Thymus (tissue), 11 donors: Measurements from ENCODE around the gene VOPP1. TPM values are rescaled to one million over a fixed set of nuclear protein-coding genes. Genes with fewer than 3 reads are reported as not detected.

Experiments used
- DNase-seq, 9 donors: peaks; one replicate each; pipeline ENCODE4 v3.0.0-alpha.2; 2013; ENCODE audit warnings: low spot score in 9 of 9, low read depth in 6 of 9, missing footprints in 1 of 9
- H3K27ac ChIP-seq, 2 donors: one replicate each; pipeline ENCODE4 v1.5.1; 2013; ENCODE audit warnings: control low read depth in 1 of 2, low read depth in 1 of 2, low read length in 1 of 2, mild to moderate bottlenecking in 1 of 2, moderate library complexity in 1 of 2
- H3K27me3 ChIP-seq, 2 donors: one replicate each; pipeline ENCODE4 v1.5.1; 2013; ENCODE audit warnings: low read length in 1 of 2; ENCODE audit not compliant: control insufficient read depth in 2 of 2, insufficient read depth in 1 of 2
- H3K36me3 ChIP-seq, 2 donors: one replicate each; pipeline ENCODE4 v1.5.1; 2013; ENCODE audit warnings: low read length in 1 of 2, mild to moderate bottlenecking in 1 of 2, moderate library complexity in 1 of 2; ENCODE audit not compliant: control insufficient read depth in 2 of 2, insufficient read depth in 2 of 2
- H3K4me1 ChIP-seq, 2 donors: one replicate each; pipeline ENCODE4 v1.5.1; 2013; ENCODE audit warnings: low read length in 2 of 2; ENCODE audit not compliant: control insufficient read depth in 2 of 2, insufficient read depth in 2 of 2
- H3K4me3 ChIP-seq, 2 donors: one replicate each; pipeline ENCODE4 v1.5.1; 2013; ENCODE audit warnings: low read length in 2 of 2, control low read depth in 1 of 2, mild to moderate bottlenecking in 1 of 2
- H3K9me3 ChIP-seq, 2 donors: one replicate each; pipeline ENCODE4 v1.5.1; 2013; ENCODE audit warnings: low read length in 1 of 2, mild to moderate bottlenecking in 1 of 2; ENCODE audit not compliant: control insufficient read depth in 2 of 2, insufficient read depth in 1 of 2
- WGBS: extraction: QIAGEN DNeasy Blood & Tissue Kit; methylation state at CpG from one replicate; pipeline ENCODE4 v1.1.7; 2013; 5-methylcytosine and 5-hydroxymethylcytosine counted together
- polyA plus RNA-seq: library from polyadenylated mRNA; stranded (reverse); fragments of 200-250 nt; gene quantifications from one replicate; pipeline ENCODE4 v1.2.3, GENCODE V29; 2013
- total RNA-seq: library from RNA; stranded (reverse); fragments of 120-200 nt; gene quantifications from one replicate; pipeline ENCODE4 v1.2.4, GENCODE V29; 2013
- donor health status: healthy.

VOPP1 gene
- total and polyA plus RNA-seq, 2 donors, result 61.9 to 91.6 TPM

GRCh38 chr7:55571511-55572377 is 558 bp downstream of the VOPP1 start:
- under 1% methylated on average over 94 of the region's 97 CpGs for WGBS
- Histone ChIP-seq H3K27me3 (peaks cover 0 to 5% of the 10 kb centered on the region in 2 donors), H3K27ac (peak overlapping the region; percentile 84 to 91), H3K9me3 (no peaks in the 10 kb centered on the region), H3K4me1 (peaks cover 44 to 60% of the 10 kb centered on the region in 2 donors), H3K4me3 (peak overlapping the region; percentile 73 to 96), H3K36me3 (peaks cover 0 to 3% of the 10 kb centered on the region in 2 donors)
- DNase-seq, result peak in 4 of 9 donors; percentile 56 to 77 (median 62)

DNA sequence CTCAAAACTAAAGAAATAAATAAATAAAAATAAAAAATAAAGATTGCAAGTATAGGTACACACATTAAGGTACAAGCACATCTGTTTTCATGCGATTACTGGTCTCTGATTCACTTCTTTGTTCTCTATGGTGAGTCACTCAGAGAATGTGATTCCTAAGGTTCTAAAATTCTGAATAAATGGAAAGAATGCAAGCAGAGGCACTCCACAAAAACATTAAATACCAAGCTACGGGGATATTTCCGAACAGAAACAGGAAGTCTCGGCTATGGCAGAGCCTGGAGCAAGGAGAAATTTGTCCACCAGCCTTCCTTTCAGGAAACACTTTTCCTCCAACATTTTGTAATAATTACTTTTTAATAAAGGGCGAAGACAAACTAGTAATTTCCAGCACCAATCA is 1.4 kb downstream of the VOPP1 start:
- peaks cover 0 to 5% of the 10 kb centered on the region in 2 donors for H3K27me3 ChIP-seq
- no peaks in the 10 kb centered on the region for H3K9me3 ChIP-seq
- H3K27ac ChIP-seq, result peak overlapping the region; percentile 26 to 84
- 62% methylated on average over 5 of the region's 5 CpGs for WGBS
- H3K4me3 ChIP-seq, result peak overlapping the region; percentile 73 to 96
- H3K36me3 ChIP-seq, result peaks cover 0 to 3% of the 10 kb centered on the region in 2 donors
- H3K4me1 ChIP-seq, result peaks cover 48 to 66% of the 10 kb centered on the region in 2 donors
- DNase-seq, result no peak

DNA sequence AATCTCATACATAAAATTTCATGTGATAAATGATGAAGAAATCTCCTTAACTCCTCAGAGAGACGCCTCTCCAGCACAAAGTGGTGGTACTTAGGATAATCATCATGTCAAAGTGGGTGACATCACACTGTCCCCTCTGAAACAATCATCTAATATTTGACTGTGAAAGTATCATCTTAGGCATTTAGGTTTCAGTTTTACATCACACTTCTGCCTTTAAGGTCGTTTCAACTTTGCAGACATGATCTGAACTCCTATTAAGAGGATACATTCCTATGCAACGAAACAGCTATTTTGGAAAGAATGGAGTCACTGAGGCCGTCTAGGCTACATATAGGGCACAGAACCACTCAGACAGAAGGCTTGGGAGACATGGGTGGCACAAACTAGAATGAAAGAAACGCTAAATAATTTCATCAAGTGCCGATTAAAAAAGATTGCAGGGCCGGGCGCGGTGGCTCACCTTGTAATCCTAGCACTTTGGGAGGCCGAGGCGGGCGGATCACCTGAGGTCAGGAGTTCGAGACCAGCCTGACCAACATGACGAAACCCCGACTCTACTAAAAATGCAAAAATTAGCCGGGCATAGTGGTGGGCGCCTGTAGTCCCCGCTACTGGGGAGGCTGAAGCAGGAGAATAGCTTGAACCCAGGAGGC is 2.0 kb downstream of the VOPP1 start:
- peak overlapping the region in 1 of 2 donors; percentile 73 for H3K27ac ChIP-seq
- peaks cover 50 to 71% of the 10 kb centered on the region in 2 donors for H3K4me1 ChIP-seq
- H3K4me3 ChIP-seq, result peak overlapping the region; percentile 73 to 96
- no peaks in the 10 kb centered on the region for H3K9me3 ChIP-seq
- peaks cover 0 to 3% of the 10 kb centered on the region in 2 donors for H3K36me3 ChIP-seq
- no peak for DNase-seq
- H3K27me3 ChIP-seq, result peaks cover 0 to 5% of the 10 kb centered on the region in 2 donors
- WGBS, result 93% methylated on average over 18 of the region's 18 CpGs

DNA sequence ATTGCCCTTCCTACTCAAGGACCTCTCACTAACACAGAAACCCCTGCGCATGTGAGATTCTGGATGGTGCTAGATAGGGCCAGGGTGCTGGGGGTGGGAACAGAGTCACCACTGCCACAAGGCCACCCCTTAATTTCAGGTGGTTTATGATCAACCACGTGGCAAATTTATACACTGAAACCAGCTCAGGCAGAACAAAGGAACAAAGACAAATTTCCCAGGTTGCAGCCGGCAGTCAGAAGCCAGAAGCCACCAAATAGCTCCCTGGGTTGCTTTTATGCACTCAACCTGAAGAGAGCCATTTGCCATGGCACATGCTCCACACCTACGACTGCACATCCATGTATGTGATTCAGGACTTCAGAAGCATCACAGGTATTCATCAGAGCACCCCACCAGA is 2.5 kb downstream of the VOPP1 start:
- Histone ChIP-seq H3K27ac (peak overlapping the region in 1 of 2 donors; percentile 73), H3K9me3 (no peaks in the 10 kb centered on the region), H3K36me3 (peaks cover 0 to 3% of the 10 kb centered on the region in 2 donors), H3K4me3 (peak overlapping the region; percentile 73 to 96), H3K4me1 (peaks cover 53 to 74% of the 10 kb centered on the region in 2 donors), H3K27me3 (peaks cover 0 to 5% of the 10 kb centered on the region in 2 donors)
- 74% methylated on average over 4 of the region's 4 CpGs for WGBS
- DNase-seq, result no peak

- Histone ChIP-seq H3K27me3 (peaks cover 0 to 5% of the 10 kb centered on the region in 2 donors), H3K4me1 (peaks cover 55 to 75% of the 10 kb centered on the region in 2 donors), H3K9me3 (no peaks in the 10 kb centered on the region), H3K27ac (peak overlapping the region; percentile 66 to 73), H3K4me3 (peak overlapping the region; percentile 73 to 96), H3K36me3 (peaks cover 0 to 3% of the 10 kb centered on the region in 2 donors)
- no peak for DNase-seq
- WGBS, result 77% methylated on average over 7 of the region's 7 CpGs
These were observed 3.0 kb downstream of the VOPP1 start for GRCh38 chr7:55569269-55569663.

DNA sequence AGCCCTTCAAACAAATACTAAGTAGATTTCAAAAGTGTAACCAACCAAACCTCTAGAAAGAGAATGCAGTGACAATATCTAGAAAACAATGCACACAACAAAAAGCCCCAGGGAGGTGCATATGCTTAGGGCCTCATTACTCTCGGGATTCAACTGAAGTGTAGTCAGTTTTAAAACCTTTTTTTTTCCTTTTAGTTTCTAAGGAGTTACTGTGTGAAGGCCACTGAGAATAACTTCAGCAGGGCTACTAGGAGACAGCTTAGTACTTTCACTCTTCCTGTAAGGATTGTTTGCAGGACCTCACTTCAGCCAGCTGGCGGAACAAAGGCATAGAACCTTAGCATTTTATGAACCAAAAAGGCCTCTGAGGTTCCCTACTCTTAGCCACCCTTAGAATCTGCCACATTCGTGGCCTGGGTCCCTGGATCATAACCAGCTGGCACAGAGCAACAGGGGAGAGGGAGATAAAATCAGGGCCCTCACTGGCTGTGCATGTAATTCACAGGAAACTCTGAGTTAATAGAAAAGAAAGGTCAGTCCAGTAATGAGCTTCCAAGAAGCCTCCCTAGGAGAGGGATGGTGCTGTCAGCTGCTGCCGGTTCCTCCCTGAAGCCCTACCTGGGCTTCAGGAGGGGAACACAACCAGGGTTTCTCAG is 3.6 kb downstream of the VOPP1 start:
- 84% methylated on average over 4 of the region's 4 CpGs for WGBS
- Histone ChIP-seq H3K9me3 (no peaks in the 10 kb centered on the region), H3K4me3 (peak overlapping the region in 1 of 2 donors; percentile 73), H3K36me3 (peaks cover 0 to 3% of the 10 kb centered on the region in 2 donors), H3K27ac (peak overlapping the region; percentile 66 to 73), H3K4me1 (peaks cover 49 to 73% of the 10 kb centered on the region in 2 donors), H3K27me3 (peaks cover 0 to 5% of the 10 kb centered on the region in 2 donors)
- DNase-seq, result no peak

DNA sequence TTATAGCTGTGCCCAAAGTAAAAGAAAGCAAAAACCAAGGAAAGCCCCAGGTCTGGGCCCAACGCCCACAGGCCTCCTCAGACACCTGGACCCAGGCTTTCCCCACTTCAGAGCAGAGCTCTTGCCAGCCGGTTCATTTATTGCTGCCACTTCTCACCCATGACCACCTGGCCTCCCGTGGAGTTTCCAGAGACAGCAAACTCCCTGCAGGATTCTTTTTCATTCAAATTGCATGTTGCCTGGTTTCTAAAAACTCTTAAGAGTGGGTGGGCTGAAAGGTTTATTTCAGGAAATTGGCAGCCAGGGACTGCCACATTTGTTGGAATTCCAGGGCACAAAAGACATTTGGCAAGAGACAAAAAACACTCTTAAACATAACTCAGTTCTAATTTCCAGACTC is 4.7 kb downstream of the VOPP1 start:
- Histone ChIP-seq H3K4me3 (no peak overlapping the region), H3K27me3 (peaks cover 0 to under 1% of the 10 kb centered on the region in 2 donors), H3K27ac (no peak overlapping the region), H3K9me3 (no peaks in the 10 kb centered on the region), H3K36me3 (peaks cover 0 to 3% of the 10 kb centered on the region in 2 donors), H3K4me1 (peaks cover 38 to 63% of the 10 kb centered on the region in 2 donors)
- DNase-seq, result no peak
- WGBS, result 60% methylated on average over 3 of the region's 3 CpGs

DNA sequence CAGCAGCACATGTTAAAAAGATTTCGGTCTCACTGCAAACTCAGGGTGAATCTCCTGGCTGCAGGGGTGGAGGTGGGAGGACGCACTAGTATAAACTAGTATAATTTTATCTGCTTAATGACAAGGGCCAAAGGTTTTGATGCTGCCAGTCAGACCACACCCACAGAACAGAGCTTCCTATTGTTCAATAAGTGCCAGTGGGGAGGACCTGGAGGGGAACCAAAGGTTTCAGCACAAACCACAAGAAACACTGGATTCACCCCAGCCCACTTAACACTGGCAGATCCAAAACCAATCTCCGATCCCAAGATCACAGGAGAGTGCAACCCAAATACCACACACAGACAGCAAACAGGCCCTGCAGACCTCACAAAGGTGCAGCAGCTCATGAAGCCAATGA is 6.6 kb downstream of the VOPP1 start:
- Histone ChIP-seq H3K4me3 (no peak overlapping the region), H3K27me3 (no peaks in the 10 kb centered on the region), H3K36me3 (peaks cover 4 to 8% of the 10 kb centered on the region in 2 donors), H3K27ac (no peak overlapping the region), H3K9me3 (no peaks in the 10 kb centered on the region), H3K4me1 (peaks cover 36 to 74% of the 10 kb centered on the region in 2 donors)
- no peak for DNase-seq
- 82% methylated on average over 3 of the region's 3 CpGs for WGBS
